GM19351 (cell line): ENCODE measurements around the gene CIAO2A.
A peak's percentile ranks its signal among the peaks of the same experiment; 100 is the strongest.
"Not testable (repeated sequence)": the region's sequence is repeated elsewhere in the genome, so short reads cannot be mapped to it uniquely, and the experiment has no call there.

Experiments
- ATAC-seq: cut with Tn5 transposase; IDR thresholded peaks from one replicate; pipeline ENCODE4 v1.9.1; 2021; ENCODE audit warnings: mild to moderate bottlenecking, moderate library complexity; ENCODE audit not compliant: unreplicated experiment

Gene CIAO2A, protein sequence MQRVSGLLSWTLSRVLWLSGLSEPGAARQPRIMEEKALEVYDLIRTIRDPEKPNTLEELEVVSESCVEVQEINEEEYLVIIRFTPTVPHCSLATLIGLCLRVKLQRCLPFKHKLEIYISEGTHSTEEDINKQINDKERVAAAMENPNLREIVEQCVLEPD

DNA sequence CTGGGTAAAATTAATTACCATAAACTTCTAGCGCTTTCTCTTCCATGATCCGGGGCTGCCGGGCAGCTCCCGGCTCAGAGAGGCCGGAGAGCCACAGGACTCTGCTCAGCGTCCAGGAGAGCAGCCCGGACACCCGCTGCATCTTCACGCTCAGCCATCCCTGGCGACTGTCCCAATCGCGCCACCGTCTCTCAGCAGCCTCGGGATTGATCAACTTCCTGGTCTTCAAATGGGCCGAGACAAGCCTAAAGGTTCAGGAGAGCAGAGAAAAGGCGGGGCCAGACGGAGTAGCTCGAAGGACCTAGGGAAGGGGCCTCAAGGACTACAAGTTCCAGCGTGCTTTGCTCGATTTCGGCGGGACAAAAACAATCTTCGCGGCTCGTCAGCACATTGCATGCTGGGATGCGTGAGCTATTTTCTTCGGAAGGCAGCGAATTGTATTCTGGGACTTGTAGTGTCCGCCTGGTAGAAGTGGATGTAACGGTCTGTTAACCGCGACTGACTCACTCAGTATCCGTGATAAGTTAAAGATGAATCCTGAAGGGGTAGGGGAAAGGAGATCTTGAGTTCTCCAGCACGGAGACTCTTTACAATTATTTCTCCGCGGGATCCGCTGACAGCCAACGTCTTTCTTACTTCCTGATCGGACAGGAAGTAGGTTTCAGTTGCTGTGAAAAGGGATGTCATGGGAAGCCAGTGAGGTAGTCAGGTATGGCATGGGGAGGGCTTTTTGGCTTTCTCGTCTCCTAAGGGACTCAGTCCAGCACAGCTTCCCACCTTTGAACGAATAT, at the start of gene CIAO2A:
TSS of gene CIAO2A (minus strand) at position 212 of the 791 bp plus-strand sequence. CDS start at position 142, 70 bp downstream.
- ATAC-seq: peak; percentile 57

DNA sequence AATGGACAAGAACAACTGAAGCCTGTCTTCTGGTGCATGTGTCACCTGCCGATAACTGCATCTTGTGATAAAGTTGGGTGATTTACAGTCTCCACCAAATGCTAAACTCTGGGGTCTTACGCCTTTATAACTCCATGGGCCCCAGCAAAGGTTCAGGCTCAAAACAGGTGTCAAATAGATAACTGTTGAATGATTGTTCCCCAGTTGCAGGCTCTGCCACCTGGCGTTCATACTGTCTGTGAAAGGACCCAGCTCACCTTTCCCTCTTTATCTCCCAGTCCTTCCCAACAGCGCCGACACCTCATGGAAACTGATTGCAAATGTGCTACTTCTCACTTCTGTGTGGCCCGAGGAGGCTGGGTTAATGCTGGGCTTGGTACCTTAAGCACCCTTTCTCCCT, 49.6 kb upstream of the CIAO2A start:
- no peak for ATAC-seq

- no peak for ATAC-seq
These were observed 48.3 kb upstream of the CIAO2A start for GRCh38 chr15:64141798-64142512.

DNA sequence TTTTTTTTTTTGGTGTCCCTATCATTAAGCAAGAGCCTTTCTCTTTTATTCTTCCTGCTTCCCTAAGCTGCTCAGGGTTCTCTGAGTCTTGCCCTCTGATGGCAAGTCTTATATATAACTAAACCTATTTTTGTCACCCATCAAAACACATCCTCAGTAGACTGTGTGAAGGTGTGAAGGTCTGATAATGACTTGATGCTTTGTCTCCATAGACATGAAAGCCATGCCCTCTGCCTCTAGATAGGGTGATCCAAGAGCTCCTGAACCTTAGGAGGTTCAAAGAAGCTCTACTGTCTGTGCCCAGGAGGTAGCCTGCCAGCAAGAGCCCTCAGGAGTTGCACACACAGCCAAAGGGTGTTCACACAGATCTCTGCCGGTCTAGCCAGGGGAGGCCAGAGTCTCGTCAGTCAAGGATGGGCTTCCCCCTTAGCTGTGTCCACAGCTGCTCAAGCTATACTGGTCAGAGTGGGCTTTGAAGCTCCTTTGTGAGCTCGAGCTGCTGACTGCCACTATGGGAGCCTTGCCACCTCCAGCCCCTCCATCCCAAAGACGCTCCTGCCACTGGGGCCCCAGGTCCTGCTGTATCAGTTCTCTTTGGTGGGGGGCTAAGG, 44.8 kb upstream of the CIAO2A start:
- no peak for ATAC-seq

- ATAC-seq: no peak
These were observed 43.7 kb upstream of the CIAO2A start for GRCh38 chr15:64137226-64137833.

GRCh38 chr15:64136347-64136746, 42.7 kb upstream of the CIAO2A start:
- no peak for ATAC-seq

- no peak for ATAC-seq
These were observed 40.7 kb upstream of the CIAO2A start for GRCh38 chr15:64134345-64134829.

- ATAC-seq: no peak
These were observed 40.1 kb upstream of the CIAO2A start for GRCh38 chr15:64133623-64134344.

GRCh38 chr15:64132217-64132616, 38.6 kb upstream of the CIAO2A start:
- ATAC-seq: no peak

- no peak for ATAC-seq
These were observed 37.9 kb upstream of the CIAO2A start for GRCh38 chr15:64131547-64131946.

DNA sequence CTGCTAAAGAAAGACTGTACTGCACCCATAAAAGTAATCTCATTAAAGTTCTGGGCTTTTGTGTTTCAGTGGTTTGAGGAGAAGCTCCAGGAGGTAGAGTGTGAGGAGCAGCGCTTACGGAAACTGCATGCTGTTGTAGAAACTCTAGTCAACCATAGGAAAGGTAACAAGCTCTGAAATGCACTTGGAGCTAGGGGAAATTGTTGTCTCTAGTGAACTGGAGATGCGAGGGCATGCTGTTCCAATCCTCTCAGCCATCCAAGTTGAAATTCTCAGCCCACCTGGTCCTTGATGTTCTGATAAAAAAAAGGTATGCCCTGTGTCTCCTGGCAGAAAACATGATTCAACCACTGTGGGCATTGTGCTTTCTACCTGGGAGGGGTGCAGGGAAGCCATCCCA, 36.5 kb upstream of the CIAO2A start:
- ATAC-seq: no peak

- ATAC-seq: no peak
These were observed 34.1 kb upstream of the CIAO2A start for GRCh38 chr15:64127521-64128270.

DNA sequence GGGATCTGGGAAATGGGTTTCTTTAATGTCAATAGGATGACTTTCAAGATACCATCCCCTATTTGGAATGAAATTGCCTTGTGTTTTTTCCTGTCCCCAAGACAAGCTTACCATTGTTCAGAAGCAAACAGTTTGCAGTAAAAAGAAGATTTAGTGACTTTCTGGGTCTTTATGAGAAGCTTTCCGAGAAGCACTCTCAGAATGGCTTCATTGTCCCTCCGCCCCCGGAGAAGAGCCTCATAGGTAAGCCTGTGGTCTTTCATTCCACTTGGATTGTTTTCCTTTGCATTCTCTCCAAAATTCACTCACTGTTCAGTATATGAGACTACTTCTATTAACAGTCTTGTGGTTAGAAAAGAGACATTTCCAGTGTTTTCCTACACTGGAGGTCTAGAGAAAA, 32.3 kb upstream of the CIAO2A start:
- ATAC-seq: no peak

DNA sequence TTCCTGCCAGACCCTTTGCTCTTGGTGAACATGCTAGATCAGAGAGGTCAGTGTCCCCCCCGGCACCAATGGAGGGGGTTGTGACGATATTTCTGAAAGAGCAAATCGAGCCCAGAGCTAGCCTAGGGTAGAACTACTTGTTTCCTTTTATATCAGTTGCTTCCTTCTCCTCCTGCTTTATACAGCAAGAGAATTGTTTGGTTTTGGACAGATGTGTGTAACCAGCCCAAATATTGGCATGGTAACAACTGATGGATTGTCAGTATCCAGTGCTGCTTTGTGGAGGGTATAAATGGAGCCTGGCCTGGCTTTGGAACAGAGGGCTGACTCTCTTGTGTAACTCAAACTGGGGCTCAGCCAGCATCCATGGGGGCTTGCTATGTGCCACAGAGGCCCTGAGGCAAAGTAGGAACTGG, 29.3 kb upstream of the CIAO2A start:
- ATAC-seq: no peak

- ATAC-seq: no peak
These were observed 28.8 kb upstream of the CIAO2A start for GRCh38 chr15:64122444-64122843.

- ATAC-seq: no peak
These were observed 28.0 kb upstream of the CIAO2A start for GRCh38 chr15:64121614-64122013.

- ATAC-seq: not testable (repeated sequence)
These were observed 26.7 kb upstream of the CIAO2A start for GRCh38 chr15:64120322-64120721.

GRCh38 chr15:64117759-64118487, 24.3 kb upstream of the CIAO2A start:
- ATAC-seq: no peak

DNA sequence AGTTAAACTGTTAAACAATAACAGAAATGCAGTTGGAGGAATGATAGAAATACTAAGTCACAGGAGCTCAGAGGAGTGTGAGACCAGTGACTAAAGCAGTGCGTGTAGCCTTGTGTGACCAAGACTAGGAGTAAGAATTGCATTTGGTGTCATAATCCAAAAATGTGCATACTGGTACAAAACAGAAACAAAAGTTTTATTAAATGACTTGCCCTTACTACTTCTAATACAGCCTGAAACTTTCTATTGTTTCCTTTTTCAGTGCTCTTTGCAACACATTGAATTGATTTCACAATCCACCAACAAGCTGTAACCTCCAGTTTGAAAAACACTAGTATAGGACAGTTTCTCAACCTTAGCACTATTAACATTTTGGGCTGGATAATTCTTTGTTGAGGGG, 19.3 kb upstream of the CIAO2A start:
- no peak for ATAC-seq
